C4-2B (cell line): ENCODE measurements around the gene MYPN.

Experiments used
- ZFX ChIP-seq: fragments of 450-650 bp; IDR thresholded peaks from 2 replicates; pipeline ENCODE4 v1.6.1; 2017
- TF ChIP-seq, protein P1 (sequence below): fragments of 450-650 bp; conservative IDR thresholded peaks from 2 replicates; pipeline ENCODE4 v1.5.1; 2017; ENCODE audit warnings: mild to moderate bottlenecking

DNA sequence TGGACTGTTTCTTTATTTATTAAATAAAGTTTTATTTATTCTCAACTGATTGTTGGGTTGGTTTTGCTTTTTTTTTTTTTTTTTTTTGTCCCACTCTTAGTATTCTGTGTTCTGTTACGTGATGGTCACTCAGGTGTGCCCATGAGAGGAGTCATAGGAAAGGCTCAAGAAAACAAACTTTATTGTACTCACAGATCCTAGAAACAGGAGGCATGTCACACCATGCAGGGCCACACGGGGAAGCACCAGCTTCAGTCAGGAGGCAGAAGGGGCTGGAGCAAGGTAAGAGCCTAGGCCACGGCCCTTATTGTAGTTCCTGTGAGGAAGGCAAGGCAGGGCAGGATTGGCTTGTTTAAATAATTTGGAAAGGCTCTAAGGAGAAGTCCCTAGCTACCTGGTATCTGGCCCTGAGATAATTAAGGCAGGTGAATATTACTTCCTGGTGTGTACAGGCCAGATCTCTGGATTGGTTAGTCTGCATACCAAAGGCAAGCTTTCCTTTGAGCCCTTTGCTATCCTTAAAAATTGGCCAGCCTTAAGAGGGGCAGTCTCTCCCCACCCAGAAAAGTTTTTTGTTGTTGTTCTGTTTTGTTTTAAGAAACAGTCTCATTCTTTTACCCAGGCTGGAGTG is 114.4 kb downstream of the MYPN start:
- TF ChIP-seq, protein P1, sequence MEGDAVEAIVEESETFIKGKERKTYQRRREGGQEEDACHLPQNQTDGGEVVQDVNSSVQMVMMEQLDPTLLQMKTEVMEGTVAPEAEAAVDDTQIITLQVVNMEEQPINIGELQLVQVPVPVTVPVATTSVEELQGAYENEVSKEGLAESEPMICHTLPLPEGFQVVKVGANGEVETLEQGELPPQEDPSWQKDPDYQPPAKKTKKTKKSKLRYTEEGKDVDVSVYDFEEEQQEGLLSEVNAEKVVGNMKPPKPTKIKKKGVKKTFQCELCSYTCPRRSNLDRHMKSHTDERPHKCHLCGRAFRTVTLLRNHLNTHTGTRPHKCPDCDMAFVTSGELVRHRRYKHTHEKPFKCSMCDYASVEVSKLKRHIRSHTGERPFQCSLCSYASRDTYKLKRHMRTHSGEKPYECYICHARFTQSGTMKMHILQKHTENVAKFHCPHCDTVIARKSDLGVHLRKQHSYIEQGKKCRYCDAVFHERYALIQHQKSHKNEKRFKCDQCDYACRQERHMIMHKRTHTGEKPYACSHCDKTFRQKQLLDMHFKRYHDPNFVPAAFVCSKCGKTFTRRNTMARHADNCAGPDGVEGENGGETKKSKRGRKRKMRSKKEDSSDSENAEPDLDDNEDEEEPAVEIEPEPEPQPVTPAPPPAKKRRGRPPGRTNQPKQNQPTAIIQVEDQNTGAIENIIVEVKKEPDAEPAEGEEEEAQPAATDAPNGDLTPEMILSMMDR: peak; percentile 37
- no peak for TF ChIP-seq ZFX
